Calu3 (cell line): ENCODE measurements around the gene RPL7L1. TPM values are rescaled to one million over a fixed set of nuclear protein-coding genes. Genes with fewer than 3 reads are reported as not detected.

Experiments
- BruUV-seq: library from RNA; stranded (reverse); fragments of 400-500 nt; replicated peaks from 2 replicates; lab custom pipeline; 2021; lab: Mats Ljungman, UMichigan
- CTCF ChIA-PET: fragments of 300-600 bp; sonication (Branson Sonifier 250); formaldehyde crosslinking; loops from one replicate; lab custom pipeline; 2022; ENCODE audit warnings: antibody characterized with exemption; lab: Charles Lee
- DNase-seq: peaks from one replicate; pipeline ENCODE4 v3.0.0; 2022
- H3K27ac Mint-ChIP-seq: one replicate; pipeline ENCODE4 v1.8.0; 2022; ENCODE audit warnings: mixed read lengths; ENCODE audit not compliant: unreplicated experiment
- H3K27me3 Mint-ChIP-seq: one replicate; pipeline ENCODE4 v1.8.0; 2022; ENCODE audit warnings: mixed read lengths; ENCODE audit not compliant: unreplicated experiment
- H3K36me3 Mint-ChIP-seq: one replicate; pipeline ENCODE4 v1.8.0; 2022; ENCODE audit warnings: mild to moderate bottlenecking, moderate library complexity, mixed read lengths; ENCODE audit not compliant: insufficient read depth, unreplicated experiment
- H3K4me1 Mint-ChIP-seq: one replicate; pipeline ENCODE4 v1.8.0; 2022; ENCODE audit warnings: mild to moderate bottlenecking, low read depth, mixed read lengths; ENCODE audit not compliant: unreplicated experiment
- H3K4me3 Mint-ChIP-seq: one replicate; pipeline ENCODE4 v1.8.0; 2022; ENCODE audit warnings: mild to moderate bottlenecking, low read depth, moderate library complexity, mixed read lengths; ENCODE audit not compliant: unreplicated experiment
- H3K9me3 Mint-ChIP-seq: one replicate; pipeline ENCODE4 v1.8.0; 2022; ENCODE audit warnings: low read depth, mixed read lengths; ENCODE audit not compliant: unreplicated experiment
- intact Hi-C: fragments of 100-400 bp; cut with micrococcal nuclease; formaldehyde crosslinking; loops from one replicate; pipeline ENCODE4 v1.10.0; 2022; ENCODE audit not compliant: unreplicated experiment
- total RNA-seq: library from RNA; stranded (reverse); gene quantifications from 2 replicates; pipeline ENCODE4 v1.2.3, GENCODE V29; 2022
- TF ChIP-seq, protein P1 (sequence below): fragments of 200-600 bp; IDR thresholded peaks from one replicate; pipeline ENCODE4 v1.8.0; 2022; ENCODE audit warnings: antibody characterized with exemption; ENCODE audit not compliant: unreplicated experiment

Gene RPL7L1
- total RNA-seq, 1 experiment from 2014 or later, result 144 TPM

DNA sequence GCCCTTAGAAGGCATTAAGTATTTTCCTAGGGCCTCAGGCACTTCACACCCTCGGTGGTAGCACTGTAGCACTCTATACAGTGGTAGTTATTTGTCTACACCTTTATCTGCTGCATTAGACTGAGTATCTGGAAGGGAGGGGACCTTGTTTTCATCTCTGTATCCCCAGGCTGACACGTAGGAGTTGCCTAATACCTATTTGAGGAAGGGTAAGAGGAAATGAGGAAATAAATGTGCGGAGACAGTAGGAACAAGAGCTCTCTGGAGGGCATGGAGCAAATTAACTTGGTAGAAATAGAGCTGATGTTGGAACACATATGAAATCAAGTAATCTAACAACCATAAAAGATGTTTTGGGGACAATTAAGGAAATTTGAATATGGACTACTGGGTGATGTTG lies 53.8 kb downstream of the RPL7L1 start:
- H3K4me3 Mint-ChIP-seq, result no peak overlapping the region
- peaks cover 41% of the 10 kb centered on the region for H3K4me1 Mint-ChIP-seq
- TF ChIP-seq, protein P1, sequence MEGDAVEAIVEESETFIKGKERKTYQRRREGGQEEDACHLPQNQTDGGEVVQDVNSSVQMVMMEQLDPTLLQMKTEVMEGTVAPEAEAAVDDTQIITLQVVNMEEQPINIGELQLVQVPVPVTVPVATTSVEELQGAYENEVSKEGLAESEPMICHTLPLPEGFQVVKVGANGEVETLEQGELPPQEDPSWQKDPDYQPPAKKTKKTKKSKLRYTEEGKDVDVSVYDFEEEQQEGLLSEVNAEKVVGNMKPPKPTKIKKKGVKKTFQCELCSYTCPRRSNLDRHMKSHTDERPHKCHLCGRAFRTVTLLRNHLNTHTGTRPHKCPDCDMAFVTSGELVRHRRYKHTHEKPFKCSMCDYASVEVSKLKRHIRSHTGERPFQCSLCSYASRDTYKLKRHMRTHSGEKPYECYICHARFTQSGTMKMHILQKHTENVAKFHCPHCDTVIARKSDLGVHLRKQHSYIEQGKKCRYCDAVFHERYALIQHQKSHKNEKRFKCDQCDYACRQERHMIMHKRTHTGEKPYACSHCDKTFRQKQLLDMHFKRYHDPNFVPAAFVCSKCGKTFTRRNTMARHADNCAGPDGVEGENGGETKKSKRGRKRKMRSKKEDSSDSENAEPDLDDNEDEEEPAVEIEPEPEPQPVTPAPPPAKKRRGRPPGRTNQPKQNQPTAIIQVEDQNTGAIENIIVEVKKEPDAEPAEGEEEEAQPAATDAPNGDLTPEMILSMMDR, result no peak
- BruUV-seq, result no TSS peak
- no peak overlapping the region for H3K27ac Mint-ChIP-seq
- H3K27me3 Mint-ChIP-seq, result no peaks in the 10 kb centered on the region
- CTCF ChIA-PET, result no interaction called here
- intact Hi-C loops, result no loop called here
- peaks cover 60% of the 10 kb centered on the region for H3K36me3 Mint-ChIP-seq
- DNase-seq, result no peak
- no peaks in the 10 kb centered on the region for H3K9me3 Mint-ChIP-seq

DNA sequence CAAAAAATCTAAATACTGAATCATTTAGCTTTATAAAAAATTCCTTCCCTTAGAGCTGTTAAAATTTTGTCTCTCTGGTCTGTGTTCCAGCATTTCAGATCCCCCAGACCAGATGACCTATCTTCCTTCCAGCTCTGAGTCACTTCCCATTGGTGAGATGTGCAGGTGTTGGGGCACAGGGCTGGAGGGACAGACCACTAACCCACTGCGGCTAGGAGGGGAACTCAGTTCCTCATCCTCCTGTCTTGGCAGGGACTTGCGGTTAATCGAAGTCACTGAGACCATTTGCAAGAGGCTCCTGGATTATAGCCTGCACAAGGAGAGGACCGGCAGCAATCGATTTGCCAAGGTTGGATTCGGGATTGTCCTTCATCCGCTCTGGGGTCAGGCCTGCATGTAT lies 55.9 kb downstream of the RPL7L1 start:
- intact Hi-C loops, result no loop called here
- Mint-ChIP-seq H3K27ac (no peak overlapping the region), H3K36me3 (peaks cover 45% of the 10 kb centered on the region), H3K4me1 (peaks cover 30% of the 10 kb centered on the region), H3K4me3 (no peak overlapping the region), H3K9me3 (no peaks in the 10 kb centered on the region), H3K27me3 (no peaks in the 10 kb centered on the region)
- no peak for DNase-seq
- BruUV-seq, result no TSS peak
- TF ChIP-seq, protein P1, result no peak
- CTCF ChIA-PET, result interaction anchor here (0.5 to 0.9 kb wide), 3 partner anchors 37 to 289 kb away, joined by 3 to 7 read pairs (median 4); no protein-coding TSS in a partner anchor

- TF ChIP-seq, protein P1, result no peak
- no peak for DNase-seq
- intact Hi-C loops, result no loop called here
- no peak overlapping the region for H3K27ac Mint-ChIP-seq
- H3K36me3 Mint-ChIP-seq, result peaks cover 38% of the 10 kb centered on the region
- peaks cover 19% of the 10 kb centered on the region for H3K4me1 Mint-ChIP-seq
- H3K9me3 Mint-ChIP-seq, result no peaks in the 10 kb centered on the region
- CTCF ChIA-PET, result no interaction called here
- no peak overlapping the region for H3K4me3 Mint-ChIP-seq
- no peaks in the 10 kb centered on the region for H3K27me3 Mint-ChIP-seq
- BruUV-seq, result no TSS peak
Observed at GRCh38 chr6:42936398-42936797, 57.0 kb downstream of the RPL7L1 start.

DNA sequence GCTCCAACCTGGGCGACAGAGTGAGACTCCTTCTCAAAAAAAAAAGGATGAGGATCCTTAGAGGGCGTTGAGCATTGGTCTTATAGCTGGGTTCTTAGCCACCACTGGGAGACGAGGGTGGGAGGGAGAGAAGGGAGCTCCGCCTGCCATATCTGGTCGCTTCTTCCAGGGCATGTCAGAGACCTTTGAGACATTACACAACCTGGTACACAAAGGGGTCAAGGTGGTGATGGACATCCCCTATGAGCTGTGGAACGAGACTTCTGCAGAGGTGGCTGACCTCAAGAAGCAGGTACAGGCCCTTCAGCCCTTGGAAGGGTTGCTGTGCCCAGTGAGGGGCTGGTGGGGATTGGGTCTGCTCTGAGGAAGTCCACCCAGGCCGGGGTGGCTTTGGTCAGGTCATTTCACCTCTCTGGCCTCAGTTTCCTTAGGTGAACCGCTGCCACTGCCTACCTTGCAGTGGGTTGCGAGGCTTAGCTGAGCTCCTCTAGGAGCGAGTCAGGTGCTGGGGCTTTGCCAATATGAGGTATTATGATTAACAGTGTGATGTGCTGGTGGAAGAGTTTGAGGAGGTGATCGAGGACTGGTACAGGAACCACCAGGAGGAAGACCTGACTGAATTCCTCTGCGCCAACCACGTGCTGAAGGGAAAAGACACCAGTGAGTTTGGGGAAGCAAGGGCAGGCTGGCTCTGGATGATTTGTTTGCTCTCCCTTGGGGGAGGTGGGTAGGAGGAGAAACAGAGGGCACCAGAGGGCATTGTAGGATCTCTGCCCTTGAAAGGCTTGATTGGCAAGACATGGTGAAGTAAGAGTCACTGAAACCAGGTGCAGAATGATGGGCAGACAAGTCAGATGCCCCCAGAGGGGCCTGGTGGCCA lies 58.4 kb downstream of the RPL7L1 start:
- no TSS peak for BruUV-seq
- H3K36me3 Mint-ChIP-seq, result peaks cover 32% of the 10 kb centered on the region
- no peak overlapping the region for H3K4me3 Mint-ChIP-seq
- H3K4me1 Mint-ChIP-seq, result peaks cover 8% of the 10 kb centered on the region
- TF ChIP-seq, protein P1, result no peak
- CTCF ChIA-PET, result interaction anchor here (0.6 kb wide), 1 partner anchor 13 kb away, joined by 3 read pairs; no protein-coding TSS in a partner anchor
- no peak overlapping the region for H3K27ac Mint-ChIP-seq
- H3K27me3 Mint-ChIP-seq, result no peaks in the 10 kb centered on the region
- H3K9me3 Mint-ChIP-seq, result no peaks in the 10 kb centered on the region
- intact Hi-C loops, result no loop called here
- no peak for DNase-seq
